K562 (cell line): ENCODE measurements around the gene SLC38A10. TPM values are rescaled to one million over a fixed set of nuclear protein-coding genes. Genes with fewer than 3 reads are reported as not detected.

Source experiments
- CREB5 ChIP-seq: fragments of 250-450 bp; sonication (Bioruptor Pico); IDR thresholded peaks from 2 replicates; pipeline ENCODE4 v1.5.0; 2020; ENCODE audit warnings: mild to moderate bottlenecking
- polyA plus RNA-seq, 8 experiments: library from polyadenylated mRNA; depleted of rRNA in 4 of 8; stranded (reverse) in 5 of 8; unstranded in 3 of 8; fragments of >200 nt; fragmentation: Nextera tagmentation in 2 of 8; fragmentation: Illumina TruSeq in 1 of 8; extraction: Ambion mirVana in 2 of 8; extraction: Trizol in 1 of 8; gene quantifications; 2 replicates each; pipeline versions ENCODE4 v1.2.1 to v1.2.3, GENCODE V29; 2011 to 2014; ENCODE audit warnings: inconsistent platforms in 1 of 8, missing spikeins in 1 of 8
- total RNA-seq, 7 experiments: library from RNA; depleted of rRNA in 6 of 7; stranded (reverse); fragments of >200 nt in 6 of 7; fragmentation: Illumina TruSeq in 2 of 7; extraction: Trizol in 2 of 7; gene quantifications; 2 replicates each; pipeline versions ENCODE4 v1.2.1 to v1.2.3, GENCODE V29; 2011 to 2021; ENCODE audit warnings: low replicate concordance in 1 of 7

Gene SLC38A10
- total and polyA plus RNA-seq, 9 of the 15 experiments (the other 6 are each of a cell fraction or from before 2014, with no cell fraction given): 0.45 to 54.2 (median 13.8) TPM

- TF ChIP-seq CREB5 (CRISPR knock-in tag): no peak
These were observed 99.1 kb downstream of the SLC38A10 start (continued) for GRCh38 chr17:81195941-81196495.

Other genes starting within 250 kb of the SLC38A10 start
Only the 7 nearest of the 8 such genes appear.
- gene PVALEF, start 129.8 kb downstream of the SLC38A10 start, total RNA-seq (2014; rRNA removed): not detected in 2 replicates
- gene PVALEF, start 129.8 kb downstream of the SLC38A10 start, total RNA-seq (2014; rRNA removed; fragmentation: Illumina TruSeq; extraction: Trizol): not detected in 2 replicates
- gene PVALEF, start 129.8 kb downstream of the SLC38A10 start, total RNA-seq (2015; rRNA removed; fragmentation: Illumina TruSeq; extraction: Trizol): not detected in 2 replicates
- not detected in 2 replicates for gene PVALEF, start 129.8 kb downstream of the SLC38A10 start, total RNA-seq (2021)
- gene PVALEF, start 129.8 kb downstream of the SLC38A10 start, polyA plus RNA-seq (2011; rRNA removed): not detected in 2 replicates
- gene PVALEF, start 129.8 kb downstream of the SLC38A10 start, polyA plus RNA-seq (2014; fragmentation: Illumina TruSeq; extraction: Trizol): not detected in 2 replicates
- not detected for gene PVALEF, start 129.8 kb downstream of the SLC38A10 start, polyA plus RNA-seq (2014; fragmentation: Nextera tagmentation; extraction: Ambion mirVana)
- not detected in 2 replicates for gene PVALEF, start 129.8 kb downstream of the SLC38A10 start, polyA plus RNA-seq (2014; rRNA removed)
- 0.24 TPM in 1 of 2 replicates, not detected in the other for gene AATK, start 129.1 kb downstream of the SLC38A10 start, total RNA-seq (2014; rRNA removed)
- 0.10 TPM in 1 of 2 replicates, not detected in the other for gene AATK, start 129.1 kb downstream of the SLC38A10 start, total RNA-seq (2014; rRNA removed; fragmentation: Illumina TruSeq; extraction: Trizol)
- gene AATK, start 129.1 kb downstream of the SLC38A10 start, total RNA-seq (2015; rRNA removed; fragmentation: Illumina TruSeq; extraction: Trizol): 0.11 TPM in 1 of 2 replicates, not detected in the other
- 0.51 and 0.55 TPM in 2 replicates for gene AATK, start 129.1 kb downstream of the SLC38A10 start, total RNA-seq (2021)
- 0.43 and 0.50 TPM in 2 replicates for gene AATK, start 129.1 kb downstream of the SLC38A10 start, polyA plus RNA-seq (2011; rRNA removed)
- 0.29 TPM in 1 of 2 replicates, not detected in the other for gene AATK, start 129.1 kb downstream of the SLC38A10 start, polyA plus RNA-seq (2014; fragmentation: Illumina TruSeq; extraction: Trizol)
- not detected for gene AATK, start 129.1 kb downstream of the SLC38A10 start, polyA plus RNA-seq (2014; fragmentation: Nextera tagmentation; extraction: Ambion mirVana)
- gene AATK, start 129.1 kb downstream of the SLC38A10 start, polyA plus RNA-seq (2014; rRNA removed): 0.25 and 0.26 TPM in 2 replicates
- gene CEP131, start 72.3 kb downstream of the SLC38A10 start, total RNA-seq (2014; rRNA removed): 18.3 and 21.2 TPM in 2 replicates
- 0.99 and 1.2 TPM in 2 replicates for gene CEP131, start 72.3 kb downstream of the SLC38A10 start, total RNA-seq (2014; rRNA removed; fragmentation: Illumina TruSeq; extraction: Trizol)
- 6.3 and 8.8 TPM in 2 replicates for gene CEP131, start 72.3 kb downstream of the SLC38A10 start, total RNA-seq (2015; rRNA removed; fragmentation: Illumina TruSeq; extraction: Trizol)
- gene CEP131, start 72.3 kb downstream of the SLC38A10 start, total RNA-seq (2021): 14.9 and 16.7 TPM in 2 replicates
- gene CEP131, start 72.3 kb downstream of the SLC38A10 start, polyA plus RNA-seq (2011; rRNA removed): 2.3 and 4.7 TPM in 2 replicates
- gene CEP131, start 72.3 kb downstream of the SLC38A10 start, polyA plus RNA-seq (2014; fragmentation: Illumina TruSeq; extraction: Trizol): 1.7 and 5.3 TPM in 2 replicates
- under 1 TPM; 0.24 to 0.34 TPM for gene CEP131, start 72.3 kb downstream of the SLC38A10 start, polyA plus RNA-seq (2014; fragmentation: Nextera tagmentation; extraction: Ambion mirVana)
- 12.4 and 17.1 TPM in 2 replicates for gene CEP131, start 72.3 kb downstream of the SLC38A10 start, polyA plus RNA-seq (2014; rRNA removed)
- gene TEPSIN, start 56.3 kb downstream of the SLC38A10 start, total RNA-seq (2014; rRNA removed): 10.0 and 18.0 TPM in 2 replicates
- gene TEPSIN, start 56.3 kb downstream of the SLC38A10 start, total RNA-seq (2014; rRNA removed; fragmentation: Illumina TruSeq; extraction: Trizol): 1.8 and 2.1 TPM in 2 replicates
- 5.1 and 5.7 TPM in 2 replicates for gene TEPSIN, start 56.3 kb downstream of the SLC38A10 start, total RNA-seq (2015; rRNA removed; fragmentation: Illumina TruSeq; extraction: Trizol)
- 24.8 and 29.8 TPM in 2 replicates for gene TEPSIN, start 56.3 kb downstream of the SLC38A10 start, total RNA-seq (2021)
- 6.6 and 9.8 TPM in 2 replicates for gene TEPSIN, start 56.3 kb downstream of the SLC38A10 start, polyA plus RNA-seq (2011; rRNA removed)
- gene TEPSIN, start 56.3 kb downstream of the SLC38A10 start, polyA plus RNA-seq (2014; fragmentation: Illumina TruSeq; extraction: Trizol): 5.3 and 7.2 TPM in 2 replicates
- under 1 TPM; 0.80 to 0.81 TPM for gene TEPSIN, start 56.3 kb downstream of the SLC38A10 start, polyA plus RNA-seq (2014; fragmentation: Nextera tagmentation; extraction: Ambion mirVana)
- gene TEPSIN, start 56.3 kb downstream of the SLC38A10 start, polyA plus RNA-seq (2014; rRNA removed): 15.2 and 22.7 TPM in 2 replicates
- 107 and 136 TPM in 2 replicates for gene NDUFAF8, start 56.0 kb downstream of the SLC38A10 start, total RNA-seq (2014; rRNA removed)
- 102 and 107 TPM in 2 replicates for gene NDUFAF8, start 56.0 kb downstream of the SLC38A10 start, total RNA-seq (2014; rRNA removed; fragmentation: Illumina TruSeq; extraction: Trizol)
- 84.5 and 90.0 TPM in 2 replicates for gene NDUFAF8, start 56.0 kb downstream of the SLC38A10 start, total RNA-seq (2015; rRNA removed; fragmentation: Illumina TruSeq; extraction: Trizol)
- gene NDUFAF8, start 56.0 kb downstream of the SLC38A10 start, total RNA-seq (2021): 83.7 and 87.1 TPM in 2 replicates
- gene NDUFAF8, start 56.0 kb downstream of the SLC38A10 start, polyA plus RNA-seq (2011; rRNA removed): 88.8 and 116 TPM in 2 replicates
- 33.5 and 44.1 TPM in 2 replicates for gene NDUFAF8, start 56.0 kb downstream of the SLC38A10 start, polyA plus RNA-seq (2014; fragmentation: Illumina TruSeq; extraction: Trizol)
- gene NDUFAF8, start 56.0 kb downstream of the SLC38A10 start, polyA plus RNA-seq (2014; fragmentation: Nextera tagmentation; extraction: Ambion mirVana): 10 to 100 TPM; 13.5 to 17.4 TPM
- 138 and 144 TPM in 2 replicates for gene NDUFAF8, start 56.0 kb downstream of the SLC38A10 start, polyA plus RNA-seq (2014; rRNA removed)
- gene BAHCC1, start 100.2 kb upstream of the SLC38A10 start, total RNA-seq (2014; rRNA removed): 11.1 and 13.9 TPM in 2 replicates
- gene BAHCC1, start 100.2 kb upstream of the SLC38A10 start, total RNA-seq (2014; rRNA removed; fragmentation: Illumina TruSeq; extraction: Trizol): 2.1 and 2.6 TPM in 2 replicates
- 5.0 and 6.5 TPM in 2 replicates for gene BAHCC1, start 100.2 kb upstream of the SLC38A10 start, total RNA-seq (2015; rRNA removed; fragmentation: Illumina TruSeq; extraction: Trizol)
- gene BAHCC1, start 100.2 kb upstream of the SLC38A10 start, total RNA-seq (2021): 20.8 and 26.9 TPM in 2 replicates
- gene BAHCC1, start 100.2 kb upstream of the SLC38A10 start, polyA plus RNA-seq (2011; rRNA removed): 4.4 and 11.8 TPM in 2 replicates
- gene BAHCC1, start 100.2 kb upstream of the SLC38A10 start, polyA plus RNA-seq (2014; fragmentation: Illumina TruSeq; extraction: Trizol): 5.5 and 6.8 TPM in 2 replicates
- under 1 TPM; 0.14 to 0.24 TPM for gene BAHCC1, start 100.2 kb upstream of the SLC38A10 start, polyA plus RNA-seq (2014; fragmentation: Nextera tagmentation; extraction: Ambion mirVana)
- gene BAHCC1, start 100.2 kb upstream of the SLC38A10 start, polyA plus RNA-seq (2014; rRNA removed): 17.2 and 23.3 TPM in 2 replicates
- 1,572 and 2,328 TPM in 2 replicates for gene ACTG1, start 217.5 kb upstream of the SLC38A10 start, total RNA-seq (2014; rRNA removed)
- gene ACTG1, start 217.5 kb upstream of the SLC38A10 start, total RNA-seq (2014; rRNA removed; fragmentation: Illumina TruSeq; extraction: Trizol): 512 and 566 TPM in 2 replicates
- gene ACTG1, start 217.5 kb upstream of the SLC38A10 start, total RNA-seq (2015; rRNA removed; fragmentation: Illumina TruSeq; extraction: Trizol): 568 and 574 TPM in 2 replicates
- gene ACTG1, start 217.5 kb upstream of the SLC38A10 start, total RNA-seq (2021): 1,775 and 1,801 TPM in 2 replicates
- gene ACTG1, start 217.5 kb upstream of the SLC38A10 start, polyA plus RNA-seq (2011; rRNA removed): 224 and 602 TPM in 2 replicates
- gene ACTG1, start 217.5 kb upstream of the SLC38A10 start, polyA plus RNA-seq (2014; fragmentation: Illumina TruSeq; extraction: Trizol): 990 and 2,987 TPM in 2 replicates
- 100 to 1,000 TPM; 259 to 386 TPM for gene ACTG1, start 217.5 kb upstream of the SLC38A10 start, polyA plus RNA-seq (2014; fragmentation: Nextera tagmentation; extraction: Ambion mirVana)
- gene ACTG1, start 217.5 kb upstream of the SLC38A10 start, polyA plus RNA-seq (2014; rRNA removed): 831 and 1,109 TPM in 2 replicates